GM23248 (cell line): Measurements from ENCODE around the gene AUP1. TPM values are rescaled to one million over a fixed set of nuclear protein-coding genes. Genes with fewer than 3 reads are reported as not detected.
A peak's percentile ranks its signal among the peaks of the same experiment; 100 is the strongest.

Experiments used
- DNase-seq: peaks from one replicate; pipeline ENCODE4 v3.0.0-alpha.2; 2015
- H2AFZ ChIP-seq: fragments of 200-600 bp; sonication (generic); 2 replicates; pipeline ENCODE4 v1.6.1; 2016; ENCODE audit warnings: antibody characterized with exemption
- H3F3A ChIP-seq: fragments of 200-600 bp; sonication (generic); 2 replicates; pipeline ENCODE4 v1.6.1; 2016; ENCODE audit warnings: mild to moderate bottlenecking, antibody characterized with exemption, mixed run types; ENCODE audit not compliant: insufficient read depth
- H3K27ac ChIP-seq: fragments of 200-600 bp; sonication (generic); 2 replicates; pipeline ENCODE4 v1.5.1; 2016; ENCODE audit warnings: mild to moderate bottlenecking
- H3K27me3 ChIP-seq: fragments of 200-600 bp; sonication (generic); replicated peaks from 2 replicates; pipeline ENCODE4 v1.6.1; 2016; ENCODE audit warnings: mild to moderate bottlenecking; ENCODE audit not compliant: insufficient read depth
- H3K36me3 ChIP-seq: fragments of 200-600 bp; sonication (generic); 2 replicates; pipeline ENCODE4 v1.6.1; 2016; ENCODE audit warnings: low read depth, mild to moderate bottlenecking
- H3K4me1 ChIP-seq: fragments of 200-600 bp; sonication (generic); 2 replicates; pipeline ENCODE4 v1.6.1; 2016; ENCODE audit warnings: mild to moderate bottlenecking; ENCODE audit not compliant: insufficient read depth
- H3K4me2 ChIP-seq: fragments of 200-600 bp; sonication (generic); one replicate; pipeline ENCODE4 v1.6.1; 2016; ENCODE audit warnings: mild to moderate bottlenecking; ENCODE audit not compliant: unreplicated experiment
- H3K4me3 ChIP-seq: fragments of 200-600 bp; sonication (generic); 2 replicates; pipeline ENCODE4 v1.5.1; 2016; ENCODE audit warnings: mild to moderate bottlenecking
- H3K79me2 ChIP-seq: fragments of 200-600 bp; sonication (generic); 2 replicates; pipeline ENCODE4 v1.6.1; 2016; ENCODE audit warnings: mild to moderate bottlenecking; ENCODE audit not compliant: insufficient read depth
- H3K9ac ChIP-seq: fragments of 200-600 bp; sonication (generic); 2 replicates; pipeline ENCODE4 v1.6.1; 2016; ENCODE audit warnings: mild to moderate bottlenecking
- H3K9me2 ChIP-seq: fragments of 200-600 bp; sonication (generic); 2 replicates; pipeline ENCODE4 v1.6.1; 2016; ENCODE audit warnings: mixed run types, mild to moderate bottlenecking, moderate library complexity; ENCODE audit not compliant: insufficient read depth
- H3K9me3 ChIP-seq: fragments of 200-600 bp; sonication (generic); one replicate; pipeline ENCODE4 v1.6.1; 2017; ENCODE audit warnings: low read depth
- H4K20me1 ChIP-seq: fragments of 200-600 bp; sonication (generic); 2 replicates; pipeline ENCODE4 v1.6.0; 2016; ENCODE audit not compliant: insufficient read depth
- EZH2 ChIP-seq: fragments of 200-600 bp; sonication (generic); IDR thresholded peaks from 2 replicates; pipeline ENCODE4 v1.6.1; 2018; ENCODE audit warnings: antibody characterized with exemption, mild to moderate bottlenecking; ENCODE audit not compliant: insufficient read depth, poor library complexity, severe bottlenecking
- EZH2phosphoT487 ChIP-seq: fragments of 200-600 bp; sonication (generic); IDR thresholded peaks from 2 replicates; pipeline ENCODE4 v1.6.1; 2018; ENCODE audit warnings: antibody characterized with exemption, moderate library complexity, mild to moderate bottlenecking, low read depth; ENCODE audit not compliant: insufficient read depth
- WGBS, 2 experiments: methylation state at CpG; one replicate each; pipeline ENCODE4 v1.1.6; 2015 to 2017; ENCODE audit warnings: low lambda C conversion rate in 2 of 2, low coverage in 1 of 2; ENCODE audit errors: missing lambda C conversion rate in 2 of 2; 5-methylcytosine and 5-hydroxymethylcytosine counted together
- in situ Hi-C: fragments of 300-500 bp; cut with MboI; formaldehyde crosslinking; loops from 2 replicates; pipeline ENCODE4 v1.15.0; 2020
- polyA plus RNA-seq: library from polyadenylated mRNA; unstranded; fragments of >200 nt; fragmentation: Nextera tagmentation; extraction: Ambion mirVana; gene quantifications from 2 replicates; pipeline ENCODE4 v1.2.1, GENCODE V29; 2016
- total RNA-seq: library from RNA; depleted of rRNA; stranded (reverse); fragments of >200 nt; shearing (Covaris generic); gene quantifications from 2 replicates; pipeline ENCODE4 v1.2.3, GENCODE V29; 2014; rRNA removed

The AUP1 gene, protein sequence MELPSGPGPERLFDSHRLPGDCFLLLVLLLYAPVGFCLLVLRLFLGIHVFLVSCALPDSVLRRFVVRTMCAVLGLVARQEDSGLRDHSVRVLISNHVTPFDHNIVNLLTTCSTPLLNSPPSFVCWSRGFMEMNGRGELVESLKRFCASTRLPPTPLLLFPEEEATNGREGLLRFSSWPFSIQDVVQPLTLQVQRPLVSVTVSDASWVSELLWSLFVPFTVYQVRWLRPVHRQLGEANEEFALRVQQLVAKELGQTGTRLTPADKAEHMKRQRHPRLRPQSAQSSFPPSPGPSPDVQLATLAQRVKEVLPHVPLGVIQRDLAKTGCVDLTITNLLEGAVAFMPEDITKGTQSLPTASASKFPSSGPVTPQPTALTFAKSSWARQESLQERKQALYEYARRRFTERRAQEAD
- 114 and 119 TPM in 2 replicates for total RNA-seq
- 119 and 122 TPM in 2 replicates for polyA plus RNA-seq

DNA sequence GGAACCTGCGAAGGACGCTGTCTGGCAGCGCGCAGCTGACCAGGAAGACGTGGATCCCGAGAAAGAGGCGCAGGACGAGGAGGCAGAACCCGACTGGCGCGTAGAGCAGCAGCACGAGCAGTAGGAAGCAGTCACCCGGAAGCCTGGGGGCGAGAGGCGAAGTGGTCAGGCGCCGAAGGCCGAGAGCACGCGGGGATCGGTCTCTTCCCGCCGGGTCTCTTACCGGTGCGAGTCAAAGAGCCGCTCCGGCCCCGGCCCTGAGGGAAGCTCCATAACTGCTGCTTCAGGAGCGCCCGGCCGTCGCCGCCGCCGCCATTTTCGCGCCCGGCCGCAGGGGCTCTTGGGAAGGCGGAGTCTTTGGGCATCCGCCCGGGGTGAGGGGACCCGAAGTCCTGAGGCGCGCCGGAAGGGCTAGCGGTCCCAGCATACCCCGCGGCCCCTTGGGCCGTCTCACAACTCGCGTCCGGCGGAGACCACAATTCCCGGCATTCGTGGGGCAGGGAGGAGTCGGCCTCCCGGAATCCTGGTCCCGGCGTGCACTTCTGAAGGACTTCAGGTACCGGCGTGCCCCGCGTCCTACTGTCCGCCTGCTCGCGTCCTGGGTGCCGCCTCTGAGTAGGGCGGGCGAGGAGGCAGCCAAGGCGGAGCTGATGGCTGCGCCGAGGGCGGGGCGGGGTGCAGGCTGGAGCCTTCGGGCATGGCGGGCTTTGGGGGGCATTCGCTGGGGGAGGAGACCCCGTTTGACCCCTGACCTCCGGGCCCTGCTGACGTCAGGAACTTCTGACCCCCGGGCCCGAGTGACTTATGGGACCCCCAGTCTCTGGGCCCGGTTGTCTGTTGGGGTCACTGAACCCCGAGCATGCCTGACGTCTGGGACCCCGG, at the start of gene AUP1, which contains the start of gene HTRA2:
Gene AUP1, minus strand, starts transcription at position 350 of the 882 bp plus-strand sequence. Its CDS starts 77 bp downstream, at position 273.
Gene HTRA2, plus strand, starts transcription at position 577 of the 882 bp plus-strand sequence. Its CDS starts 74 bp downstream, at position 651.
- H4K20me1 ChIP-seq, result no peaks in the 10 kb centered on the region
- H3K79me2 ChIP-seq, result peaks cover 51% of the 10 kb centered on the region
- H3F3A ChIP-seq, result peaks cover 18% of the 10 kb centered on the region; the same call in 1 of the 2 replicates
- TF ChIP-seq EZH2 (no peak), EZH2phosphoT487 (no peak)
- DNase-seq, result peak; percentile 100
- H3K9me2 ChIP-seq, result no peaks in the 10 kb centered on the region
- H3K27ac ChIP-seq, result peak within 1 kb of the TSS; percentile 64
- H2AFZ ChIP-seq, result peak within 1 kb of the TSS; percentile 81
- H3K9ac ChIP-seq, result peak within 1 kb of the TSS; percentile 89
- no peaks in the 10 kb centered on the region for H3K9me3 ChIP-seq
- in situ Hi-C loops, result no loop called here
- peaks cover 22% of the 10 kb centered on the region for H3K4me1 ChIP-seq
- WGBS, 2 experiments, result 0 to 1% methylated on average over 76 to 81 of the region's 87 CpGs
- H3K36me3 ChIP-seq, result 0 out of 2 replicates have a peak, but pooled peaks cover 11% of the 10 kb centered on the region
- no peaks in the 10 kb centered on the region for H3K27me3 ChIP-seq
- peak within 1 kb of the TSS; percentile 80 for H3K4me3 ChIP-seq
- H3K4me2 ChIP-seq, result peak within 1 kb of the TSS; percentile 94

DNA sequence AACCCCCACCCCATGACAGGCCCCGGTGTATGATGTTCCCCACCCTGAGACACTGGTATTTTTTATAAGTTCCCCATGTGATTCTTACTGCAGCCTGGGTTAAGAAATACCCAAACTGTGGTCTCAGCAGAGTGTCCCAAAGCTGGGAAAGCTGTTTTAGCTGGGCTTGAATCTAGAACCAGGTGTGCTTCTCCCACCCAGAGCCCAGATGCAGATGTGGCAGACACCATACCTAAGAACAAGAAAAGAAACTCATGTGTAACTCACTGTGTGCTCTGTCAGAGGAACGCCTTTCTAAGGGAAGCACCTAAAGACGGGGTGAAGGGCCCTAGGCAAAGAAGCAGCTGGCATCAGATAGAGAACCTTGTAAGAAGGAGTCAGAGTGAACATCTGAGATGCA, 48.9 kb upstream of the AUP1 start:
- in situ Hi-C loops, result no loop called here
- peaks cover 48% of the 10 kb centered on the region for H3K4me1 ChIP-seq
- TF ChIP-seq EZH2 (no peak), EZH2phosphoT487 (no peak)

DNA sequence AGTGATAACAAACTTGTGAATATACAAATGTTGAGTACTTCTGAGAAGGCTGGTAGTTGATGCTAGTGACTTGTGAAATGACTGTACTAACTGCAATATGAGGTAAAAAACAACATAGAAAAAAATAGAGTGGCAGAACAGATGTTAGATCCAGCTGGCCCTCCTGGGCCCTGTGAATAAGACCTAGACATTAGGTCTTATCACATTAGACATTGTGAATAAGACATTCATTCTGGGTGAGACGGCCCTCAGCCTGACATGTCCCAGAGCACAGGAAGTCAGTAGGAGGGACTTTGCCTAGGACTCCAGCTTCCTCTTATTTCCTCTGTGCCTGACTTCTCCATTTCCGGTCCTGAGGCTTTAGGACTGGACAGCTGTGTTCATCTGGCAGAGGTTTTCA, 47.9 kb upstream of the AUP1 start:
- Histone ChIP-seq H3K9ac (peak overlapping the region; percentile 37; the same call in 1 of the 2 replicates), H3K27ac (peak overlapping the region; percentile 80), H3K27me3 (no peaks in the 10 kb centered on the region), H3K4me1 (peaks cover 46% of the 10 kb centered on the region), H4K20me1 (no peaks in the 10 kb centered on the region), H3K36me3 (no peaks in the 10 kb centered on the region), H3K9me2 (no peaks in the 10 kb centered on the region), H3K79me2 (no peaks in the 10 kb centered on the region), H3K4me2 (peak overlapping the region; percentile 44), H3K4me3 (no peak overlapping the region), H2AFZ (peak overlapping the region; percentile 65), H3F3A (peaks cover 53% of the 10 kb centered on the region), H3K9me3 (no peaks in the 10 kb centered on the region)
- in situ Hi-C loops, result no loop called here
- WGBS, 2 experiments, result 31 to 33% methylated on average over 2 of the region's 2 CpGs
- peak; percentile 68 for DNase-seq
- no peak for TF ChIP-seq EZH2phosphoT487
- TF ChIP-seq EZH2, result no peak

More for the DNA sequence above, 48.9 kb upstream of the AUP1 start:
- H4K20me1 ChIP-seq, result no peaks in the 10 kb centered on the region
- H3K27ac ChIP-seq, result no peak overlapping the region
- no peaks in the 10 kb centered on the region for H3K9me3 ChIP-seq
- no peaks in the 10 kb centered on the region for H3K9me2 ChIP-seq
- no peak overlapping the region for H3K4me3 ChIP-seq
- H3K27me3 ChIP-seq, result no peaks in the 10 kb centered on the region
- no peak for DNase-seq
- H3K4me2 ChIP-seq, result no peak overlapping the region
- no peak overlapping the region for H3K9ac ChIP-seq
- H2AFZ ChIP-seq, result no peak overlapping the region
- WGBS, 2 experiments, result 93 to 98% methylated on average over 3 of the region's 3 CpGs
- no peaks in the 10 kb centered on the region for H3K79me2 ChIP-seq
- peaks cover 48% of the 10 kb centered on the region for H3F3A ChIP-seq
- H3K36me3 ChIP-seq, result no peaks in the 10 kb centered on the region

DNA sequence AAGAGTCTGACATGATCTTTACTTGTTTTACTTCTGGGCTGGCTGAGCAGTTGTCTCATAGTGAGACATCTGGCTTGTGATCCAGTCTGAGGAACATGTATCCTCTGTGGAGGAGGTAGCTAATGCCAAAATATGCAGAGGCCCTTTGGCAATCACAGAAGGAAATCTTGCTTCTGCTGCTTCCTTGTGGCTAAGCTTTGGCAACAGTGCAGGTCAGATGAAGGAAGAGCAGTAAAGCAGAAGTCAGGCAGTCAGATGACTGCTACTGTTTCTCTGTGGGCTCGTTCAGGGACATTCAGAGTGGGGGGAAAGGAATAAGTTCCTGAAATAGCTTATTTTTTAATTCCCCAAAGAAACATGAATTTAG, 47.3 kb upstream of the AUP1 start:
- Histone ChIP-seq H3K9ac (peak overlapping the region; percentile 37; the same call in 1 of the 2 replicates), H3K36me3 (no peaks in the 10 kb centered on the region), H3K27ac (peak overlapping the region; percentile 80), H3F3A (peaks cover 55% of the 10 kb centered on the region), H3K27me3 (no peaks in the 10 kb centered on the region), H3K4me3 (peak overlapping the region; percentile 7; the same call in 1 of the 2 replicates), H3K9me3 (no peaks in the 10 kb centered on the region), H3K9me2 (no peaks in the 10 kb centered on the region), H3K4me1 (peaks cover 46% of the 10 kb centered on the region), H4K20me1 (no peaks in the 10 kb centered on the region), H2AFZ (0 out of 2 replicates have a peak overlapping the region, but pooled peaks have one; percentile 19), H3K4me2 (peak overlapping the region; percentile 60), H3K79me2 (no peaks in the 10 kb centered on the region)
- 0% methylated on average over 1 of the region's 1 CpG for WGBS, 2 experiments
- no peak for TF ChIP-seq EZH2phosphoT487
- no peak for TF ChIP-seq EZH2
- peak; percentile 95 for DNase-seq
- in situ Hi-C loops, result no loop called here
